Neural cell (in vitro differentiated cells): Measurements from ENCODE around the gene ARID3A. TPM values are rescaled to one million over a fixed set of nuclear protein-coding genes. Genes with fewer than 3 reads are reported as not detected.

Experiments used
- H2AFZ ChIP-seq: fragments of 200-600, 300-800 bp; sonication (generic), shearing (Covaris generic); 2 replicates; pipeline ENCODE4 v1.6.0; 2014; ENCODE audit warnings: low read depth, mild to moderate bottlenecking, antibody characterized with exemption, low read length, moderate library complexity
- H3F3A ChIP-seq: fragments of 200-600 bp; shearing (Covaris generic); 2 replicates; pipeline ENCODE4 v1.6.1; 2016; ENCODE audit warnings: mild to moderate bottlenecking, moderate library complexity, mixed read lengths, antibody characterized with exemption, low read length; ENCODE audit not compliant: insufficient read depth, poor library complexity, severe bottlenecking
- H3K27ac ChIP-seq: fragments of 200-600, 300-800 bp; sonication (generic), shearing (Covaris generic); 2 replicates; pipeline ENCODE4 v1.5.1; 2014; ENCODE audit warnings: mild to moderate bottlenecking, low read length, moderate library complexity
- H3K27me3 ChIP-seq: fragments of 300-800, 200-600 bp; sonication (generic), shearing (Covaris generic); 2 replicates; pipeline ENCODE4 v1.6.0; 2014; ENCODE audit warnings: mild to moderate bottlenecking, low read depth, low read length, moderate library complexity; ENCODE audit not compliant: insufficient read depth
- H3K36me3 ChIP-seq: fragments of 300-800, 200-600 bp; sonication (generic), shearing (Covaris generic); 2 replicates; pipeline ENCODE4 v1.5.1; 2014; ENCODE audit warnings: mild to moderate bottlenecking, antibody characterized with exemption, low read length, moderate library complexity; ENCODE audit not compliant: insufficient read depth
- H3K4me2 ChIP-seq: fragments of 300-800, 200-600 bp; sonication (generic), shearing (Covaris generic); 2 replicates; pipeline ENCODE4 v1.6.0; 2014; ENCODE audit warnings: mild to moderate bottlenecking, low read length
- H3K4me3 ChIP-seq: fragments of 300-800, 200-600 bp; sonication (generic), shearing (Covaris generic); 2 replicates; pipeline ENCODE4 v1.5.1; 2014; ENCODE audit warnings: mild to moderate bottlenecking, low read length, moderate library complexity
- H3K79me2 ChIP-seq: fragments of 200-600 bp; shearing (Covaris generic); replicated peaks from 2 replicates; pipeline ENCODE4 v1.6.0; 2014; ENCODE audit warnings: mild to moderate bottlenecking, low read length, moderate library complexity; ENCODE audit not compliant: insufficient read depth
- H3K9ac ChIP-seq: fragments of 300-800, 200-600 bp; sonication (generic), shearing (Covaris generic); 2 replicates; pipeline ENCODE4 v1.6.1; 2016; ENCODE audit warnings: mild to moderate bottlenecking, low read length, mixed read lengths
- H3K9me2 ChIP-seq: fragments of 200-600 bp; shearing (Covaris generic); 2 replicates; pipeline ENCODE4 v1.6.1; 2016; ENCODE audit warnings: mild to moderate bottlenecking, low read length, mixed read lengths; ENCODE audit not compliant: insufficient read depth
- H3K9me3 ChIP-seq: fragments of 200-600, 300-800 bp; sonication (generic), shearing (Covaris generic); 2 replicates; pipeline ENCODE4 v1.6.1; 2016; ENCODE audit warnings: mild to moderate bottlenecking, mixed run types, low read length, moderate library complexity, mixed read lengths
- H4K20me1 ChIP-seq: fragments of 200-600 bp; shearing (Covaris generic); 2 replicates; pipeline ENCODE4 v1.6.1; 2016; ENCODE audit warnings: mild to moderate bottlenecking, mixed run types; ENCODE audit not compliant: insufficient read depth
- EP300 ChIP-seq: fragments of 450-650 bp; conservative IDR thresholded peaks from 2 replicates; pipeline ENCODE4 v1.6.1; 2014; ENCODE audit warnings: antibody characterized with exemption, mild to moderate bottlenecking, moderate library complexity; ENCODE audit not compliant: poor library complexity, severe bottlenecking
- EZH2 ChIP-seq: fragments of 200-600, 300-800 bp; shearing (Covaris generic), sonication (generic); IDR thresholded peaks from 2 replicates; pipeline ENCODE4 v1.6.1; 2014; ENCODE audit warnings: antibody characterized with exemption, low read length, borderline replicate concordance, mild to moderate bottlenecking; ENCODE audit not compliant: insufficient read depth, poor library complexity, severe bottlenecking
- MXI1 ChIP-seq: fragments of 450-650 bp; conservative IDR thresholded peaks from 2 replicates; pipeline ENCODE4 v1.6.1; 2014; ENCODE audit warnings: antibody characterized with exemption, mild to moderate bottlenecking; ENCODE audit not compliant: poor library complexity, severe bottlenecking
- POLR2AphosphoS5 ChIP-seq: IDR thresholded peaks from 2 replicates; pipeline ENCODE4 v1.6.1; 2012
- RAD21 ChIP-seq: fragments of 450-650 bp; conservative IDR thresholded peaks from 2 replicates; pipeline ENCODE4 v1.6.1; 2014; ENCODE audit warnings: antibody characterized with exemption, mild to moderate bottlenecking, moderate library complexity
- REST ChIP-seq: IDR thresholded peaks from 2 replicates; pipeline ENCODE4 v1.6.1; 2012; ENCODE audit warnings: borderline replicate concordance
- SMC3 ChIP-seq: fragments of 450-650 bp; conservative IDR thresholded peaks from 2 replicates; pipeline ENCODE4 v1.6.1; 2014; ENCODE audit warnings: antibody characterized with exemption, mild to moderate bottlenecking, moderate library complexity; ENCODE audit not compliant: poor library complexity
- TAF1 ChIP-seq: IDR thresholded peaks from 2 replicates; pipeline ENCODE4 v1.6.1; 2012; ENCODE audit warnings: low read depth
- polyA plus RNA-seq: library from polyadenylated mRNA; depleted of rRNA; stranded (reverse); fragments of >200 nt; gene quantifications from 2 replicates; pipeline ENCODE4 v1.2.3, GENCODE V29; 2014

Gene ARID3A
- polyA plus RNA-seq, 1 donor from 2014 or later, result 11.4 TPM

GRCh38 chr19:1004803-1005664 lies 79.2 kb downstream of the ARID3A start:
- no peak overlapping the region for H2AFZ ChIP-seq
- H3K4me3 ChIP-seq, result no peak overlapping the region
- H3K36me3 ChIP-seq, result no peaks in the 10 kb centered on the region
- no peaks in the 10 kb centered on the region for H4K20me1 ChIP-seq
- H3K27ac ChIP-seq, result no peak overlapping the region
- H3K27me3 ChIP-seq, result peaks cover 13% of the 10 kb centered on the region
- no peak overlapping the region for H3K9ac ChIP-seq
- H3F3A ChIP-seq, result no peaks in the 10 kb centered on the region
- no peaks in the 10 kb centered on the region for H3K9me3 ChIP-seq
- H3K79me2 ChIP-seq, result no peaks in the 10 kb centered on the region
- no peaks in the 10 kb centered on the region for H3K9me2 ChIP-seq
- H3K4me2 ChIP-seq, result no peak overlapping the region
- no peak for TF ChIP-seq EP300
- TF ChIP-seq POLR2AphosphoS5, result no peak
- no peak for TF ChIP-seq EZH2
- no peak for TF ChIP-seq REST
- no peak for TF ChIP-seq TAF1
- TF ChIP-seq SMC3, result no peak
- no peak for TF ChIP-seq MXI1
- no peak for TF ChIP-seq RAD21

- Histone ChIP-seq H3K79me2 (no peaks in the 10 kb centered on the region), H3K4me3 (no peak overlapping the region), H3K9ac (no peak overlapping the region), H3K9me2 (no peaks in the 10 kb centered on the region), H4K20me1 (no peaks in the 10 kb centered on the region), H3K27ac (no peak overlapping the region), H3K4me2 (no peak overlapping the region), H3K27me3 (no peaks in the 10 kb centered on the region), H3K9me3 (no peaks in the 10 kb centered on the region), H3F3A (no peaks in the 10 kb centered on the region), H2AFZ (no peak overlapping the region), H3K36me3 (no peaks in the 10 kb centered on the region)
- TF ChIP-seq EZH2 (no peak), POLR2AphosphoS5 (no peak), TAF1 (no peak), EP300 (no peak)
These were observed 81.0 kb downstream of the ARID3A start for GRCh38 chr19:1006711-1007398.
